Gastrocnemius medialis (tissue), 4 donors: ENCODE results near the gene TMEM45B.
"Not testable (repeated sequence)": the region's sequence is repeated elsewhere in the genome, so short reads cannot be mapped to it uniquely, and the experiment has no call there.

Source experiments
- CTCF ChIP-seq, 5 experiments: fragments of 450-650 bp in 3 of 5; fragments of 200-600 bp in 2 of 5; sonication (generic) in 2 of 5; IDR thresholded peaks in 4 of 5; conservative IDR thresholded peaks in 1 of 5; 1 replicate in 4 of 5; 2 replicates in 1 of 5; pipeline ENCODE4 v1.5.1; 2016 to 2019; ENCODE audit warnings: antibody characterized with exemption in 5 of 5, mild to moderate bottlenecking in 3 of 5, moderate library complexity in 3 of 5
- POLR2A ChIP-seq, 2 donors: fragments of 450-650 bp; IDR thresholded peaks; one replicate each; pipeline ENCODE4 v1.6.1; 2017; ENCODE audit warnings: antibody characterized with exemption in 2 of 2, mild to moderate bottlenecking in 2 of 2, moderate library complexity in 2 of 2

- TF ChIP-seq CTCF (IDR thresholded peaks at IDR 0.05 in 4 of 5, conservative IDR thresholded peaks at IDR 0.05 in 1 of 5); POLR2A (IDR thresholded peaks at IDR 0.05): not testable (repeated sequence)
Observed at GRCh38 chr11:129786112-129786416, 29.6 kb upstream of the TMEM45B start.
